Neuronal stem cell (in vitro differentiated cells): ENCODE measurements around the gene LARP4.
"Not testable (repeated sequence)": the region's sequence is repeated elsewhere in the genome, so short reads cannot be mapped to it uniquely, and the experiment has no call there.

Experiments used
- DNase-seq: peaks from one replicate; pipeline ENCODE4 v3.0.0-alpha.2; 2013; ENCODE audit warnings: low spot score
- H2AFZ ChIP-seq: one replicate; pipeline ENCODE4 v1.6.1; 2013; ENCODE audit warnings: mild to moderate bottlenecking, low read length, inconsistent platforms
- H2AK5ac ChIP-seq: 2 replicates; pipeline ENCODE4 v1.6.1; 2013; ENCODE audit warnings: low read depth, mild to moderate bottlenecking, inconsistent platforms, low read length, moderate library complexity, mixed read lengths
- H2BK120ac ChIP-seq: 2 replicates; pipeline ENCODE4 v1.6.1; 2013; ENCODE audit warnings: low read depth, mild to moderate bottlenecking, inconsistent platforms, low read length, moderate library complexity, mixed read lengths
- H2BK12ac ChIP-seq: one replicate; pipeline ENCODE4 v1.6.1; 2013; ENCODE audit warnings: low read length, inconsistent platforms
- H2BK15ac ChIP-seq: 2 replicates; pipeline ENCODE4 v1.6.1; 2013; ENCODE audit warnings: mild to moderate bottlenecking, low read length, inconsistent platforms, mixed read lengths
- H2BK5ac ChIP-seq: one replicate; pipeline ENCODE4 v1.6.1; 2013; ENCODE audit warnings: inconsistent platforms, mild to moderate bottlenecking, low read length, moderate library complexity
- H3K14ac ChIP-seq: one replicate; pipeline ENCODE4 v1.6.1; 2013; ENCODE audit warnings: low read length, inconsistent platforms
- H3K18ac ChIP-seq: 2 replicates; pipeline ENCODE4 v1.6.1; 2013; ENCODE audit warnings: low read length, inconsistent platforms
- H3K23ac ChIP-seq: 2 replicates; pipeline ENCODE4 v1.6.1; 2013; ENCODE audit warnings: low read depth, mild to moderate bottlenecking, mixed read lengths, low read length, inconsistent platforms; ENCODE audit not compliant: poor library complexity
- H3K27ac ChIP-seq: replicated peaks from 3 replicates; pipeline ENCODE4 v1.5.1; 2013; ENCODE audit warnings: low read length, inconsistent platforms
- H3K27me3 ChIP-seq, 3 experiments: 2 replicates each; pipeline ENCODE4 v1.6.1; 2013; ENCODE audit warnings: low read length in 3 of 3, mild to moderate bottlenecking in 2 of 3, inconsistent platforms in 1 of 3, low read depth in 1 of 3, mixed read lengths in 1 of 3, moderate library complexity in 1 of 3; ENCODE audit not compliant: control insufficient read depth in 3 of 3, insufficient read depth in 3 of 3
- H3K36me3 ChIP-seq, 2 donors: replicated peaks in 1 of 2; 2 replicates each; pipeline ENCODE4 v1.6.1; 2013; ENCODE audit warnings: low read length in 2 of 2; ENCODE audit not compliant: control insufficient read depth in 2 of 2, insufficient read depth in 2 of 2
- H3K4ac ChIP-seq: 2 replicates; pipeline ENCODE4 v1.6.1; 2013; ENCODE audit warnings: inconsistent platforms, mild to moderate bottlenecking, low read length, moderate library complexity
- H3K4me1 ChIP-seq, 2 donors: 1 replicate in 1 of 2; 2 replicates in 1 of 2; pipeline ENCODE4 v1.6.1; 2013; ENCODE audit warnings: low read length in 2 of 2, low read depth in 1 of 2; ENCODE audit not compliant: control insufficient read depth in 2 of 2, insufficient read depth in 1 of 2
- H3K4me2 ChIP-seq: one replicate; pipeline ENCODE4 v1.6.1; 2013; ENCODE audit warnings: mild to moderate bottlenecking, low read length, inconsistent platforms; ENCODE audit not compliant: insufficient read depth, poor library complexity, severe bottlenecking
- H3K4me3 ChIP-seq, 2 donors: 2 replicates each; pipeline ENCODE4 v1.5.1; 2013; ENCODE audit warnings: low read length in 2 of 2, mild to moderate bottlenecking in 2 of 2, inconsistent platforms in 1 of 2, moderate library complexity in 1 of 2
- H3K79me1 ChIP-seq: one replicate; pipeline ENCODE4 v1.6.1; 2013; ENCODE audit warnings: low read depth, mild to moderate bottlenecking, inconsistent platforms, low read length, moderate library complexity
- H3K9ac ChIP-seq: one replicate; pipeline ENCODE4 v1.6.1; 2013; ENCODE audit warnings: mild to moderate bottlenecking, low read depth, low read length, inconsistent platforms; ENCODE audit not compliant: poor library complexity
- H3K9me3 ChIP-seq, 2 donors: replicated peaks in 1 of 2; 2 replicates each; pipeline versions ENCODE3 to v1.6.1; 2013; ENCODE audit warnings: low read length in 2 of 2, mild to moderate bottlenecking in 2 of 2, inconsistent platforms in 1 of 2, low read depth in 1 of 2, mixed read lengths in 1 of 2, moderate library complexity in 1 of 2; ENCODE audit not compliant: control insufficient read depth in 2 of 2, insufficient read depth in 1 of 2
- H4K8ac ChIP-seq: one replicate; pipeline ENCODE4 v1.6.1; 2013; ENCODE audit warnings: low read depth, mild to moderate bottlenecking, inconsistent platforms, low read length, moderate library complexity
- H4K91ac ChIP-seq: one replicate; pipeline ENCODE4 v1.6.1; 2013; ENCODE audit warnings: low read length, low read depth, mild to moderate bottlenecking, inconsistent platforms; ENCODE audit not compliant: poor library complexity
- WGBS, 2 donors: extraction: QIAGEN DNeasy Blood & Tissue Kit; methylation state at CpG; one replicate each; pipeline ENCODE4 v1.1.7; 2013; ENCODE audit warnings: missing lambda C conversion rate in 2 of 2, mixed read lengths in 1 of 2; ENCODE audit not compliant: insufficient read length in 2 of 2, insufficient replicate concordance in 1 of 2; ENCODE audit errors: extremely low coverage in 2 of 2; 5-methylcytosine and 5-hydroxymethylcytosine counted together

Gene LARP4

GRCh38 chr12:50440288-50440687 is 39.6 kb downstream of the LARP4 start:
- no peak overlapping the region for H4K8ac ChIP-seq
- no peak overlapping the region for H3K4me2 ChIP-seq
- H3K27me3 ChIP-seq: no peaks in the 10 kb centered on the region
- no peak overlapping the region for H3K27ac ChIP-seq
- H3K4ac ChIP-seq: no peak overlapping the region
- no peak overlapping the region for H3K4me3 ChIP-seq
- H2BK15ac ChIP-seq: no peak overlapping the region
- no peak overlapping the region for H3K14ac ChIP-seq
- peaks cover 20 to 98% of the 10 kb centered on the region in 2 donors for H3K36me3 ChIP-seq
- no peak overlapping the region for H2BK12ac ChIP-seq
- no peak overlapping the region for H3K9ac ChIP-seq
- no peaks in the 10 kb centered on the region for H3K4me1 ChIP-seq
- no peak overlapping the region for H3K23ac ChIP-seq
- H4K91ac ChIP-seq: no peak overlapping the region
- H3K9me3 ChIP-seq: no peaks in the 10 kb centered on the region
- H3K18ac ChIP-seq: no peak overlapping the region
- H2BK120ac ChIP-seq: no peak overlapping the region
- H2AFZ ChIP-seq: no peak overlapping the region
- no peak overlapping the region for H2BK5ac ChIP-seq
- DNase-seq: no peak
- no peaks in the 10 kb centered on the region for H3K79me1 ChIP-seq
- H2AK5ac ChIP-seq: no peak overlapping the region

- H2AFZ ChIP-seq: no peak overlapping the region
- no peak overlapping the region for H2BK120ac ChIP-seq
- H3K14ac ChIP-seq: no peak overlapping the region
- no peak overlapping the region for H3K4me2 ChIP-seq
- no peaks in the 10 kb centered on the region for H3K4me1 ChIP-seq
- H3K18ac ChIP-seq: no peak overlapping the region
- WGBS, 2 donors: no CpG with 5 or more reads among the region's 7 CpGs
- DNase-seq: no peak
- no peaks in the 10 kb centered on the region for H3K9me3 ChIP-seq
- H3K36me3 ChIP-seq: peaks cover 17 to 91% of the 10 kb centered on the region in 2 donors
- no peaks in the 10 kb centered on the region for H3K79me1 ChIP-seq
- no peaks in the 10 kb centered on the region for H3K27me3 ChIP-seq
- H3K23ac ChIP-seq: no peak overlapping the region
- H4K8ac ChIP-seq: no peak overlapping the region
- no peak overlapping the region for H4K91ac ChIP-seq
- H2BK5ac ChIP-seq: no peak overlapping the region
- H2BK12ac ChIP-seq: no peak overlapping the region
- no peak overlapping the region for H3K27ac ChIP-seq
- H3K9ac ChIP-seq: no peak overlapping the region
- H2AK5ac ChIP-seq: no peak overlapping the region
- H3K4me3 ChIP-seq: no peak overlapping the region
- H3K4ac ChIP-seq: no peak overlapping the region
- H2BK15ac ChIP-seq: no peak overlapping the region
Observed at GRCh38 chr12:50441763-50442162, 41.1 kb downstream of the LARP4 start.

DNA sequence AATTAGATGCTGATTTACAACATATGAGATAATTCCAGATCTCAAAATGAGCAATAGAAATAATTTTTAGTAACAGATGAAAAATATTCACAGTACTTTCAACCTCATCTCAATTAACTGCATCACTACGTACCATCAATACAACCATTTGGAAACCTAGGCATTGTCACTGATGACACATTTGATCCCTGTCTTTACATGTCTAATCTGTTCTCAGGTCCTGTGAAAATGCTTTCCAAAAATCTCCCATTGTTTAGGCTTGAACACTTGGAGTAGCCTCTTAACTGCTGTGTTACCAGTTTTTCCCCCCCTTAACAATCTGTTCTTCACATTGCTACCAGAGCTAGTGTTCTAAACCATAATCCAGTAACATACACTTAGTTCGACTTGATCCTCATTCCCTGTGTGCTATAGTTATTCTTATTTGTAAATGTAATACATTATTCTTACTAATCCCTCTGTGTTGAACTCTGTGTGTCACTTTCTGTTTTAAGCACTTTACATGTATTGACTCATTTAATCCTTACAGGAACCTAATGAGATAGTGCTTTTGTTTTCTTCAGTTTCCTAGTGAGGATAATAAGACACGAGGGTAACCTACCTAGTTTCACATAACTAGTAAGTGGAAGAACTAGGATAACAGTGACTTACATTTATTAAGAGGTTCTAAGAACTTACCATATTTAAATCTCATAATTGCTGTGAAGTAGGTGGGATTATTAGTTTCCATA is 41.7 kb downstream of the LARP4 start:
- H3K4me1 ChIP-seq: no peaks in the 10 kb centered on the region
- no peak overlapping the region for H2BK12ac ChIP-seq
- H3K4ac ChIP-seq: no peak overlapping the region
- H3K27ac ChIP-seq: no peak overlapping the region
- no peak overlapping the region for H2BK5ac ChIP-seq
- no peak overlapping the region for H3K9ac ChIP-seq
- no peak overlapping the region for H4K8ac ChIP-seq
- H3K9me3 ChIP-seq: no peaks in the 10 kb centered on the region
- no peaks in the 10 kb centered on the region for H3K79me1 ChIP-seq
- H3K23ac ChIP-seq: no peak overlapping the region
- no peak overlapping the region for H2AK5ac ChIP-seq
- H3K4me3 ChIP-seq: no peak overlapping the region
- H3K18ac ChIP-seq: no peak overlapping the region
- H3K14ac ChIP-seq: no peak overlapping the region
- no peaks in the 10 kb centered on the region for H3K27me3 ChIP-seq
- H2AFZ ChIP-seq: no peak overlapping the region
- no CpG with 5 or more reads among the region's 3 CpGs for WGBS, 2 donors
- no peak overlapping the region for H4K91ac ChIP-seq
- no peak overlapping the region for H2BK120ac ChIP-seq
- no peak overlapping the region for H3K4me2 ChIP-seq
- no peak overlapping the region for H2BK15ac ChIP-seq
- peaks cover 16 to 91% of the 10 kb centered on the region in 2 donors for H3K36me3 ChIP-seq
- no peak for DNase-seq

GRCh38 chr12:50449671-50450070 is 49.0 kb downstream of the LARP4 start:
- H2AK5ac ChIP-seq, H3K4ac ChIP-seq, H2BK15ac ChIP-seq, H2BK12ac ChIP-seq, H3K4me2 ChIP-seq, H2BK120ac ChIP-seq, H2AFZ ChIP-seq, H3K23ac ChIP-seq, DNase-seq, H2BK5ac ChIP-seq, H4K91ac ChIP-seq, H3K14ac ChIP-seq, H3K9me3 ChIP-seq, H3K18ac ChIP-seq, H3K79me1 ChIP-seq, H3K9ac ChIP-seq, H3K27ac ChIP-seq, H3K4me1 ChIP-seq, H4K8ac ChIP-seq, H3K27me3 ChIP-seq, H3K4me3 ChIP-seq: not testable (repeated sequence)
- WGBS, 2 donors: no CpG with 5 or more reads among the region's 5 CpGs
- peaks cover 5 to 85% of the 10 kb centered on the region in 2 donors for H3K36me3 ChIP-seq
